Loucy (cell line): ENCODE measurements around the gene NLGN1.
A peak's percentile ranks its signal among the peaks of the same experiment; 100 is the strongest.

Experiments
- EZH2phosphoT487 ChIP-seq: fragments of 200-600 bp; IDR thresholded peaks from 2 replicates; pipeline ENCODE4 v1.6.1; 2018; ENCODE audit warnings: antibody characterized with exemption, mild to moderate bottlenecking, moderate library complexity, borderline replicate concordance
- TF ChIP-seq, protein P1 (sequence below): fragments of 200-600 bp; sonication (generic); conservative IDR thresholded peaks from 2 replicates; pipeline ENCODE4 v1.5.1; 2014; ENCODE audit warnings: mild to moderate bottlenecking, antibody characterized with exemption, low read length

DNA sequence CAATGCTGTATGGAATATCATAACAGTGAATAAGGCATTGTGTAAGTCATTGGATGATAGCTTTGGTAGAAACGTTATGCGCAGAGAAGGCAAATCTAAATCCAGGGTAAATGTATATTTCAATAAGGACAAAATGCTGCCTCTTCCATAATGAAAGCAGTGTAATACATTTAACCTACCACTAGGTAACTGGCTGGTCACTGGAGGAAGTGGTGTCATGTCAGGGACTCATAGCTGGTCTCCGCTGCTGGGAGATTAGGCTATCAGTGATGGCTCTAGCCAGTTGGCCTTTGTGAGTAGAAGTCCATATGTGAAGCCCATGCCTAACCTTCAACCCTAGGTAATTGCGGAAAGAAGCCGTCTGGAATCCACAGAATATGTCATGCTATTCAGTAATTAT lies 140.9 kb downstream of the NLGN1 start:
- TF ChIP-seq, protein P1, sequence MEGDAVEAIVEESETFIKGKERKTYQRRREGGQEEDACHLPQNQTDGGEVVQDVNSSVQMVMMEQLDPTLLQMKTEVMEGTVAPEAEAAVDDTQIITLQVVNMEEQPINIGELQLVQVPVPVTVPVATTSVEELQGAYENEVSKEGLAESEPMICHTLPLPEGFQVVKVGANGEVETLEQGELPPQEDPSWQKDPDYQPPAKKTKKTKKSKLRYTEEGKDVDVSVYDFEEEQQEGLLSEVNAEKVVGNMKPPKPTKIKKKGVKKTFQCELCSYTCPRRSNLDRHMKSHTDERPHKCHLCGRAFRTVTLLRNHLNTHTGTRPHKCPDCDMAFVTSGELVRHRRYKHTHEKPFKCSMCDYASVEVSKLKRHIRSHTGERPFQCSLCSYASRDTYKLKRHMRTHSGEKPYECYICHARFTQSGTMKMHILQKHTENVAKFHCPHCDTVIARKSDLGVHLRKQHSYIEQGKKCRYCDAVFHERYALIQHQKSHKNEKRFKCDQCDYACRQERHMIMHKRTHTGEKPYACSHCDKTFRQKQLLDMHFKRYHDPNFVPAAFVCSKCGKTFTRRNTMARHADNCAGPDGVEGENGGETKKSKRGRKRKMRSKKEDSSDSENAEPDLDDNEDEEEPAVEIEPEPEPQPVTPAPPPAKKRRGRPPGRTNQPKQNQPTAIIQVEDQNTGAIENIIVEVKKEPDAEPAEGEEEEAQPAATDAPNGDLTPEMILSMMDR = peak; percentile 29
- TF ChIP-seq EZH2phosphoT487 = no peak
